HFFc6 (cell line): ENCODE results near the gene ZSCAN30. TPM values are rescaled to one million over a fixed set of nuclear protein-coding genes. Genes with fewer than 3 reads are reported as not detected.

Experiments
- DNase-seq: peaks from one replicate; pipeline ENCODE4 v3.0.0-alpha.2; 2018
- H3K27ac Mint-ChIP-seq: 2 replicates; pipeline ENCODE4 v1.8.0; 2020; ENCODE audit warnings: mild to moderate bottlenecking, mixed read lengths
- H3K27me3 Mint-ChIP-seq: 2 replicates; pipeline ENCODE4 v1.8.0; 2021; ENCODE audit warnings: mild to moderate bottlenecking, moderate library complexity, mixed read lengths; ENCODE audit not compliant: insufficient read depth
- H3K36me3 Mint-ChIP-seq: 2 replicates; pipeline ENCODE4 v1.8.0; 2021; ENCODE audit warnings: low read depth, mixed read lengths
- H3K4me1 Mint-ChIP-seq: 2 replicates; pipeline ENCODE4 v1.8.0; 2020; ENCODE audit warnings: low read depth, mixed read lengths
- H3K4me3 Mint-ChIP-seq: 2 replicates; pipeline ENCODE4 v1.8.0; 2020; ENCODE audit warnings: mild to moderate bottlenecking, moderate library complexity, mixed read lengths
- H3K9me3 Mint-ChIP-seq: 2 replicates; pipeline ENCODE4 v1.8.0; 2020; ENCODE audit warnings: mild to moderate bottlenecking, mixed read lengths
- total RNA-seq, 6 experiments: library from RNA; stranded (reverse); fragmentation: NEBNext Ultra II Directional; extraction: Animal tissue kit (Norgen Biotek cat#: 25700); gene quantifications; 2 replicates in 1 of 6; 3 replicates in 5 of 6; pipeline ENCODE4 v1.2.3, GENCODE V29; 2021
- TF ChIP-seq, protein P1 (sequence below): fragments of 200-600 bp; sonication (generic); IDR thresholded peaks from 2 replicates; pipeline ENCODE4 v1.5.0; 2021; ENCODE audit warnings: antibody characterized with exemption, mild to moderate bottlenecking

The ZSCAN30 gene
- total RNA-seq, 6 experiments from 2014 or later, result 10.9 to 16.1 (median 14.7) TPM

DNA sequence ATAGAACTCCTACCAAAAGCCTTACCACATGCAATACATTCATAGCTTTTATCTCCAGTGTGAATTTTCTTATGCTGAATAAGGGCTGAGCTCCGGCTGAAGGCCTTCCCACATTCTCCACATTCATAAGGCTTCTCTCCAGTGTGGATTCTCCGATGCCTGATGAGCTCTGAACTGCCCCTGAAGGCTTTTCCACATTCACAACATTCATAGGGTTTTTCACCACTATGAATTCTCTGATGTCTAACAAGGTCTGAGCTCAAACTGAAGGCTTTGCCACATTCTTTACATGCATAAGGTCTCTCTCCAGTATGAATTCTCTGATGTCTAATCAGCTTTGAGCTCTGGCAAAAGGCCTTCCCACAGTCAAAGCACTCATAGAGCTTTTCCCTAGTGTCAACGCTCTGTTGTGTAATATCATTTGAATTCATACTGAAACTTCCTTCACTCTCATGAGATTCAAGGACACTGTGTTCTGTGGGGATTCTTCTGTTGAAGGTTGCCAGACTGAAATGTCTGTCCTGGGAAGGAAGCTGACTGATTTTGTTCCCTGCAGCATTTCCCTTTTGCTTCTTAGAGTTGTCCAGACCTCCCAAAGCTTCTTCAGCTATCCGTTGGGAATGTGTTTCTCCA lies 36.3 kb downstream of the ZSCAN30 start:
- Mint-ChIP-seq H3K36me3 (peaks cover 93% of the 10 kb centered on the region), H3K9me3 (peaks cover 88% of the 10 kb centered on the region), H3K4me3 (no peak overlapping the region), H3K4me1 (no peaks in the 10 kb centered on the region), H3K27me3 (no peaks in the 10 kb centered on the region), H3K27ac (no peak overlapping the region)
- DNase-seq, result no peak
- TF ChIP-seq, protein P1, sequence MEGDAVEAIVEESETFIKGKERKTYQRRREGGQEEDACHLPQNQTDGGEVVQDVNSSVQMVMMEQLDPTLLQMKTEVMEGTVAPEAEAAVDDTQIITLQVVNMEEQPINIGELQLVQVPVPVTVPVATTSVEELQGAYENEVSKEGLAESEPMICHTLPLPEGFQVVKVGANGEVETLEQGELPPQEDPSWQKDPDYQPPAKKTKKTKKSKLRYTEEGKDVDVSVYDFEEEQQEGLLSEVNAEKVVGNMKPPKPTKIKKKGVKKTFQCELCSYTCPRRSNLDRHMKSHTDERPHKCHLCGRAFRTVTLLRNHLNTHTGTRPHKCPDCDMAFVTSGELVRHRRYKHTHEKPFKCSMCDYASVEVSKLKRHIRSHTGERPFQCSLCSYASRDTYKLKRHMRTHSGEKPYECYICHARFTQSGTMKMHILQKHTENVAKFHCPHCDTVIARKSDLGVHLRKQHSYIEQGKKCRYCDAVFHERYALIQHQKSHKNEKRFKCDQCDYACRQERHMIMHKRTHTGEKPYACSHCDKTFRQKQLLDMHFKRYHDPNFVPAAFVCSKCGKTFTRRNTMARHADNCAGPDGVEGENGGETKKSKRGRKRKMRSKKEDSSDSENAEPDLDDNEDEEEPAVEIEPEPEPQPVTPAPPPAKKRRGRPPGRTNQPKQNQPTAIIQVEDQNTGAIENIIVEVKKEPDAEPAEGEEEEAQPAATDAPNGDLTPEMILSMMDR, result no peak

DNA sequence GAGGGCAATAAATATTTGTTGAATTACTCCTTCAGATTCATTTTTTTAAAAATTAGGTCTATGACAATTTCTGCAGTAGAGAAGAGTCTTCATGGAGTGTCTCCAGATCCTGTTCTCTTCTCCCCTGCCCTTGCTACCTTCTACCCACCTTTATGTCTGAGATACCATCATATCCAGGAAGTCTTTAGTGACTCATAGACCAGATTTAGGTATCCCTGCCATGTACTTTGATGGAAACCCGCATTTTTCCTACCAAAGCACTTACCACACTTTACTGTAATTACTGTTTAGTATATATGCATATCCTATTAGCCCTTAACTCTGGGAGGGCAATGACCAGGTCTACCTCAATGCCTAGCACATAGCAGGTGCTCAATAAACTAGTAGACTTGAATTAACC lies 37.6 kb downstream of the ZSCAN30 start:
- Mint-ChIP-seq H3K27me3 (no peaks in the 10 kb centered on the region), H3K36me3 (peaks cover 93% of the 10 kb centered on the region), H3K4me1 (no peaks in the 10 kb centered on the region), H3K4me3 (no peak overlapping the region), H3K9me3 (peaks cover 90% of the 10 kb centered on the region), H3K27ac (no peak overlapping the region)
- DNase-seq, result no peak
- TF ChIP-seq, protein P1, result no peak

DNA sequence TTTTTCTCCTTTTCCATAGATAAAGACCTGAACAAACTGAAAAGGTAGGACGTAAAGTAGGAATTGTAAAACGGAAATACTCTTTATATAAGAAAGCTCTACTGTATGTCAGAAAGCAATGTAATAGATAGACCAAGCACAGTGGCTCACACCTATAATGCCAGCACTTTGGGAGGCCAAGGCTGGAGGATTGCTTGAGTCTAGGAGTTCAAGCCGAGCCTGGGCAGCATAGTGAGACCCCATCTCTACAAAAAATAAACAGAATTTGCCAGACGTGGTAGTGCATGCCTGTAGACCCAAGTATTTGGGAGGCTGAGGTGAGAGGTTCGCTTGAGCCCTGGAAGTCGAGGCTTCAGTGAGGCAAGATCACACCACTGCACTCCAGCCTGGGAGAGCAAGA lies 41.6 kb downstream of the ZSCAN30 start:
- Mint-ChIP-seq H3K27me3 (no peaks in the 10 kb centered on the region; the same call in 1 of the 2 replicates), H3K4me1 (no peaks in the 10 kb centered on the region), H3K9me3 (peaks cover 97% of the 10 kb centered on the region), H3K36me3 (peaks cover 96% of the 10 kb centered on the region), H3K4me3 (no peak overlapping the region), H3K27ac (no peak overlapping the region)
- DNase-seq, result no peak
- TF ChIP-seq, protein P1, result no peak

DNA sequence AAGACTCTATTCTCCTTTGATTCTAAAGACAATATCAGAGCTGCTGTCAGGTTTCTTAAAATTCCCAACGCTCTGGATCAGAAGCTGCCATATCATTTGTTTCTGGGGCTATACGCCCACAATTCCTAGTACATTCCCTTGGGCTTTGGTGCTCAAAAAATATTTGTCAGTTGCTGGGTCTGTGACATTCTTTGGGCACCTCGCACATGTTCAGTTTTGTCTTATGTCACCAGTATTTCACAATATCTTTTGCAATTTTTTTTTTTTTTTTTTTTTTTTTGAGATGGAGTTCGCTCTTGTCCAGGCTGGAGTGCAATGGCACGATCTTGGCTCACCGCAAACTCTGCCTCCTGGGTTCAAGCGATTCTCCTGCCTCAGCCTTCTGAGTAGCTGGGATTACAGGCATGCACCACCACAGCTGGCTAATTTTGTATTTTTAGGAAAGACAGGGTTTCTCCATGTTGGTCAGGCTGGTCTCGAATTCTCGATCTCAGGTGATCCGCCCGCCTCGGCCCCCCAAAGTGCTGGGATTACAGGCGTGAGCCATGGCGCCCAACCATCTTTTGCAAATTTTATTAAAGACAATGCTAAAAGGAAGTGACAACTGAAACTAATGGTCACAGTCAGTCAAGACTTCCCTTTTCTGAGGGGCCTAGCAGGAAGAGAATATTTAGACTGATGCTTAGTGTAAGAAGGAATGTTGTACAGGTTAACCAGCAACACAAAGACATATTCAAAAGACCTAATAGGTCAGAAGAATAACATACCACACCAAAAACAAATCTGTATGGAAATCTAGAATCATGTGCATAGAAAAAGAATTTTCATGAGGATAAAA lies 42.4 kb downstream of the ZSCAN30 start:
- H3K4me3 Mint-ChIP-seq, result no peak overlapping the region
- H3K27me3 Mint-ChIP-seq, result no peaks in the 10 kb centered on the region; the same call in 1 of the 2 replicates
- H3K4me1 Mint-ChIP-seq, result no peaks in the 10 kb centered on the region
- TF ChIP-seq, protein P1, result no peak
- H3K27ac Mint-ChIP-seq, result no peak overlapping the region; the same call in 1 of the 2 replicates
- peaks cover 96% of the 10 kb centered on the region for H3K36me3 Mint-ChIP-seq
- peaks cover 97% of the 10 kb centered on the region for H3K9me3 Mint-ChIP-seq
- DNase-seq, result no peak

DNA sequence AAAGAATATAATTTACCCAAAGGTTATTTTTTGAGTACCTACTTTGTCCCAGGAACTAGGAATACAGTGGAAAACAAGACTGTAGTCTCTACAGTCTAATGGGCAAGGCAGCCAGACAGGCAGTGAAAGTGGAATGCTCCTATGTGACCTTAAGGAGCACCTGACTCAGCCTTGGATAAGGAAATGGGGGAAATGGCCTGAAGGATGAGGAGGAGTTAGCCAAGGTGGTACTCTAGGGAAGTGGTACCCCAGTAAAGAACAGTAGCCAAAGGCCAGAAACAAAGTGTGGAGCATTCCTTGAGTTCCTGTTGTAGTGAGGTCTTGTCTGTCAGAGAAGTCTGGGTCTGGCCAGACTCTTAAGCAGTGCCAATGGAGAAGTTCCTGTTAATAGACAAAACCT lies 43.2 kb downstream of the ZSCAN30 start:
- no peak overlapping the region for H3K27ac Mint-ChIP-seq
- H3K4me3 Mint-ChIP-seq, result no peak overlapping the region
- H3K4me1 Mint-ChIP-seq, result no peaks in the 10 kb centered on the region
- TF ChIP-seq, protein P1, result no peak
- no peak for DNase-seq
- H3K27me3 Mint-ChIP-seq, result no peaks in the 10 kb centered on the region; the same call in 1 of the 2 replicates
- peaks cover 94% of the 10 kb centered on the region for H3K36me3 Mint-ChIP-seq
- peaks cover 96% of the 10 kb centered on the region for H3K9me3 Mint-ChIP-seq
